Panc1 (cell line): ENCODE measurements around the gene IRGQ. TPM values are rescaled to one million over a fixed set of nuclear protein-coding genes. Genes with fewer than 3 reads are reported as not detected.

Experiments used
- ATAC-seq: fragments of 200-7000 bp; cut with Tn5 transposase; 2 replicates; pipeline ENCODE4 v1.9.1; 2020; ENCODE audit warnings: mild to moderate bottlenecking, moderate library complexity
- BruUV-seq: library from RNA; stranded (reverse); fragments of 400-500 nt; replicated peaks from 2 replicates; lab custom pipeline; 2021; lab: Mats Ljungman, UMichigan
- CTCF ChIA-PET: fragments of 300-600 bp; sonication (Branson Sonifier 250); formaldehyde crosslinking; loops from one replicate; lab custom pipeline; 2022; ENCODE audit warnings: antibody characterized with exemption; lab: Charles Lee
- POLR2A ChIA-PET: fragments of 300-600 bp; sonication (Branson Sonifier 250); formaldehyde crosslinking; loops from one replicate; lab custom pipeline; 2022; ENCODE audit warnings: antibody characterized with exemption; lab: Charles Lee
- DNase-seq: peaks from one replicate; pipeline ENCODE4 v3.0.0-alpha.2; 2010; ENCODE audit warnings: low read depth, low spot score
- H3K27ac ChIP-seq: 2 replicates; pipeline ENCODE4 v1.5.1; 2011; ENCODE audit warnings: mild to moderate bottlenecking, low read length, inconsistent platforms
- H3K27me3 ChIP-seq: fragments of 200-500 bp; sonication (Bioruptor generic); 2 replicates; pipeline ENCODE4 v1.6.0; 2014; ENCODE audit warnings: low read length, inconsistent platforms; ENCODE audit not compliant: control insufficient read depth, insufficient read depth
- H3K36me3 ChIP-seq: fragments of 200-500 bp; sonication (Bioruptor generic); 2 replicates; pipeline ENCODE4 v1.5.1; 2014; ENCODE audit warnings: inconsistent platforms, mild to moderate bottlenecking, low read length, moderate library complexity; ENCODE audit not compliant: control insufficient read depth, insufficient read depth
- H3K4me1 ChIP-seq: 2 replicates; pipeline ENCODE4 v1.5.1; 2011; ENCODE audit warnings: inconsistent platforms, mild to moderate bottlenecking, low read length, moderate library complexity; ENCODE audit not compliant: control insufficient read depth, insufficient read depth
- H3K4me3 ChIP-seq, 2 experiments: 2 replicates each; pipeline ENCODE4 v1.5.1; 2011 to 2012; ENCODE audit warnings: low read depth in 2 of 2, low read length in 2 of 2, mild to moderate bottlenecking in 2 of 2, inconsistent platforms in 1 of 2, moderate library complexity in 1 of 2
- H3K9me3 ChIP-seq: fragments of 200-500 bp; sonication (Bioruptor generic); 2 replicates; pipeline ENCODE4 v1.5.1; 2014; ENCODE audit warnings: low read depth, mild to moderate bottlenecking, inconsistent platforms, low read length, moderate library complexity; ENCODE audit not compliant: control insufficient read depth, insufficient read depth
- CTCF ChIP-seq: fragments of 450-650 bp; IDR thresholded peaks from 2 replicates; pipeline ENCODE4 v1.5.1; 2017; ENCODE audit warnings: mild to moderate bottlenecking
- POLR2AphosphoS5 ChIP-seq: IDR thresholded peaks from 2 replicates; pipeline ENCODE4 v1.6.1; 2012; ENCODE audit warnings: mild to moderate bottlenecking, low read depth, low read length, moderate library complexity
- REST ChIP-seq, 2 experiments: IDR thresholded peaks; 2 replicates each; pipeline ENCODE4 v1.6.1; 2011 to 2012; ENCODE audit warnings: low read depth in 2 of 2, control low read depth in 1 of 2, low read length in 1 of 2, mild to moderate bottlenecking in 1 of 2, moderate library complexity in 1 of 2; ENCODE audit not compliant: insufficient read depth in 1 of 2
- SIN3A ChIP-seq: IDR thresholded peaks from 2 replicates; pipeline ENCODE4 v1.6.1; 2012; ENCODE audit warnings: low read depth, mild to moderate bottlenecking, low read length, moderate library complexity, borderline replicate concordance; ENCODE audit not compliant: insufficient read depth
- TCF7L2 ChIP-seq: IDR thresholded peaks from 2 replicates; pipeline ENCODE4 v1.6.1; 2011; ENCODE audit warnings: mild to moderate bottlenecking, low read depth, low read length, inconsistent platforms
- in situ Hi-C: cut with HindIII; loops from 2 replicates; pipeline ENCODE4 v1.10.0; 2016; ENCODE audit warnings: low sequenced_read_pairs, low pct_unique_long_range_greater_than_20kb
- intact Hi-C: fragments of 100-400 bp; cut with micrococcal nuclease; formaldehyde crosslinking; loops from one replicate; pipeline ENCODE4 v1.10.0; 2022; ENCODE audit not compliant: unreplicated experiment
- total RNA-seq: library from RNA; stranded (reverse); gene quantifications from one replicate; pipeline ENCODE4 v1.2.1, GENCODE V29; 2021; ENCODE audit not compliant: unreplicated experiment

Gene IRGQ
- total RNA-seq, 1 experiment from 2014 or later = 20.4 TPM

GRCh38 chr19:43616954-43617353 is 21.0 kb upstream of the IRGQ start:
- H3K27ac ChIP-seq = no peak overlapping the region
- no peaks in the 10 kb centered on the region for H3K9me3 ChIP-seq
- TF ChIP-seq CTCF (no peak), TCF7L2 (no peak), REST (IDR thresholded peaks at IDR 0.05; ENCODE audit: insufficient read depth in 1 of 2, low read depth in 2 of 2, low read length in 1 of 2) (no peak), POLR2AphosphoS5 (no peak), SIN3A (no peak)
- no TSS peak for BruUV-seq
- H3K4me1 ChIP-seq = no peaks in the 10 kb centered on the region
- H3K36me3 ChIP-seq = no peaks in the 10 kb centered on the region
- ChIA-PET CTCF (no interaction called here), POLR2A (no interaction called here)
- ATAC-seq (no peak), DNase-seq (no peak)
- H3K27me3 ChIP-seq = no peaks in the 10 kb centered on the region
- intact Hi-C loops (no loop called here), in situ Hi-C loops (no loop called here)
- no peak overlapping the region for H3K4me3 ChIP-seq

GRCh38 chr19:43616306-43616705 is 20.4 kb upstream of the IRGQ start:
- Histone ChIP-seq H3K4me3 (no peak overlapping the region), H3K27me3 (no peaks in the 10 kb centered on the region), H3K9me3 (no peaks in the 10 kb centered on the region), H3K36me3 (no peaks in the 10 kb centered on the region), H3K27ac (no peak overlapping the region), H3K4me1 (no peaks in the 10 kb centered on the region)
- intact Hi-C loops = no loop called here
- BruUV-seq = no TSS peak
- ChIA-PET CTCF (no interaction called here), POLR2A (no interaction called here)
- in situ Hi-C loops = no loop called here
- no peak for DNase-seq
- no peak for ATAC-seq
- TF ChIP-seq POLR2AphosphoS5 (no peak), SIN3A (no peak), REST (IDR thresholded peaks at IDR 0.05; ENCODE audit: insufficient read depth in 1 of 2, low read depth in 2 of 2, low read length in 1 of 2) (no peak), CTCF (no peak)
